Testis (tissue), 3 donors: Measurements from ENCODE around the gene RBP4. TPM values are rescaled to one million over a fixed set of nuclear protein-coding genes. Genes with fewer than 3 reads are reported as not detected.

Experiments
- DNase-seq: peaks from one replicate; pipeline ENCODE4 v3.0.0-alpha.2; 2019
- H3K27ac ChIP-seq, 2 donors: fragments of 200-600 bp; sonication (generic); one replicate each; pipeline ENCODE4 v1.5.1; 2019
- H3K27me3 ChIP-seq: fragments of 200-600 bp; sonication (generic); one replicate; pipeline ENCODE4 v1.5.1; 2019
- H3K36me3 ChIP-seq: fragments of 200-600 bp; sonication (generic); one replicate; pipeline ENCODE4 v1.5.1; 2017; ENCODE audit warnings: low read depth; ENCODE audit errors: missing control alignments
- H3K4me1 ChIP-seq: fragments of 200-600 bp; sonication (generic); one replicate; pipeline ENCODE4 v1.5.1; 2019
- H3K4me3 ChIP-seq, 2 donors: fragments of 200-600 bp; sonication (generic); one replicate each; pipeline ENCODE4 v1.5.1; 2017 to 2019
- H3K9me3 ChIP-seq: fragments of 200-600 bp; sonication (generic); one replicate; pipeline ENCODE4 v1.5.1; 2017
- CTCF ChIP-seq, 3 experiments: fragments of 450-650 bp in 2 of 3; fragments of 200-600 bp in 1 of 3; sonication (generic) in 1 of 3; IDR thresholded peaks; one replicate each; pipeline ENCODE4 v1.5.1; 2016 to 2019; ENCODE audit warnings: antibody characterized with exemption in 3 of 3, mild to moderate bottlenecking in 2 of 3, moderate library complexity in 1 of 3
- POLR2A ChIP-seq: fragments of 450-650 bp; IDR thresholded peaks from one replicate; pipeline ENCODE4 v1.6.1; 2017; ENCODE audit warnings: antibody characterized with exemption, mild to moderate bottlenecking, moderate library complexity
- WGBS, 2 donors: methylation state at CpG; one replicate each; pipeline ENCODE4 v1.1.5; 2018; 5-methylcytosine and 5-hydroxymethylcytosine counted together
- intact Hi-C: fragments of 100-400 bp; cut with DNase I; formaldehyde crosslinking; loops from one replicate; pipeline ENCODE4 v1.15.1; 2023; ENCODE audit warnings: low total_unique reads
- polyA plus RNA-seq: library from polyadenylated mRNA; stranded (reverse); fragments of 350-450 nt; fragmentation: Illumina TruSeq; extraction: RNeasy Lipid Tissue Mini Kit (QIAGEN cat#74804); gene quantifications from one replicate; pipeline ENCODE4 v1.2.3, GENCODE V29; 2014; ENCODE audit warnings: low read depth, low replicate concordance; ENCODE audit not compliant: insufficient read depth
- total RNA-seq, 2 donors: library from RNA; depleted of rRNA; stranded (reverse); fragments of >200 nt; gene quantifications; one replicate each; pipeline ENCODE4 v1.2.3, GENCODE V29; 2016

The RBP4 gene
- total and polyA plus RNA-seq, 3 donors from 2014 or later = 6.8 to 7.8 (median 7.1) TPM

- DNase-seq = no peak
- Histone ChIP-seq H3K27me3 (no peaks in the 10 kb centered on the region), H3K9me3 (no peaks in the 10 kb centered on the region), H3K4me3 (no peak overlapping the region), H3K36me3 (no peaks in the 10 kb centered on the region), H3K4me1 (no peaks in the 10 kb centered on the region), H3K27ac (no peak overlapping the region)
- WGBS, 2 donors = 94% methylated on average over 4 of the region's 4 CpGs
- no peak for TF ChIP-seq CTCF (IDR thresholded peaks at IDR 0.05)
- TF ChIP-seq POLR2A = no peak
- intact Hi-C loops = no loop called here
Observed at GRCh38 chr10:93593254-93593653, 7.8 kb downstream of the RBP4 start.

- DNase-seq = no peak
- H3K9me3 ChIP-seq = no peaks in the 10 kb centered on the region
- H3K27me3 ChIP-seq = no peaks in the 10 kb centered on the region
- TF ChIP-seq POLR2A (no peak), CTCF (IDR thresholded peaks at IDR 0.05) (no peak)
- H3K4me1 ChIP-seq = no peaks in the 10 kb centered on the region
- H3K27ac ChIP-seq = no peak overlapping the region
- intact Hi-C loops = no loop called here
- H3K4me3 ChIP-seq = no peak overlapping the region
- WGBS, 2 donors = 71 to 75% methylated on average over 8 of the region's 8 CpGs
- H3K36me3 ChIP-seq = no peaks in the 10 kb centered on the region
Observed at GRCh38 chr10:93591065-93591808, 9.8 kb downstream of the RBP4 start.

GRCh38 chr10:93590638-93591037 is 10.4 kb downstream of the RBP4 start:
- intact Hi-C loops = no loop called here
- Histone ChIP-seq H3K9me3 (no peaks in the 10 kb centered on the region), H3K27me3 (no peaks in the 10 kb centered on the region), H3K36me3 (no peaks in the 10 kb centered on the region), H3K27ac (no peak overlapping the region), H3K4me1 (no peaks in the 10 kb centered on the region), H3K4me3 (no peak overlapping the region)
- no peak for DNase-seq
- no peak for TF ChIP-seq CTCF (IDR thresholded peaks at IDR 0.05)
- TF ChIP-seq POLR2A = no peak
- WGBS, 2 donors = 84 to 90% methylated on average over 7 of the region's 7 CpGs

- Histone ChIP-seq H3K4me3 (no peak overlapping the region), H3K27me3 (no peaks in the 10 kb centered on the region), H3K9me3 (no peaks in the 10 kb centered on the region), H3K4me1 (no peaks in the 10 kb centered on the region), H3K36me3 (no peaks in the 10 kb centered on the region), H3K27ac (no peak overlapping the region)
- intact Hi-C loops = no loop called here
- TF ChIP-seq CTCF (IDR thresholded peaks at IDR 0.05) = no peak
- no peak for TF ChIP-seq POLR2A
- DNase-seq = no peak
- WGBS, 2 donors = 76 to 80% methylated on average over 15 of the region's 15 CpGs
Observed at GRCh38 chr10:93589648-93590562, 11.1 kb downstream of the RBP4 start.
